A549 (cell line): ENCODE measurements around the gene SLC35A1. TPM values are rescaled to one million over a fixed set of nuclear protein-coding genes. Genes with fewer than 3 reads are reported as not detected.

Experiments
- ATAC-seq, 2 experiments: fragments of 200-7000 bp in 1 of 2; fragments of >200 bp in 1 of 2; cut with Nextera tagmentation in 1 of 2; cut with Tn5 transposase in 1 of 2; 3 replicates each; pipeline versions ENCODE4 v1.8.0 to v1.9.1; 2018 to 2020; ENCODE audit warnings: mild to moderate bottlenecking in 1 of 2, moderate library complexity in 1 of 2
- CTCF ChIA-PET: fragments of 300-600 bp; sonication (Branson Sonifier 250); formaldehyde crosslinking; extraction: SDS; loops from one replicate; lab custom pipeline; 2021; ENCODE audit warnings: antibody characterized with exemption, inconsistent platforms; lab: Yijun Ruan, JAX
- POLR2A ChIA-PET: fragments of 350-600 bp; formaldehyde crosslinking; extraction: SDS; loops from one replicate; lab custom pipeline; 2021; ENCODE audit warnings: antibody characterized with exemption, inconsistent platforms; lab: Yijun Ruan, JAX
- DNase-seq, 2 experiments: peaks; one replicate each; pipeline versions ENCODE4 v3.0.0 to v3.0.0-alpha.2; 2011 to 2016; ENCODE audit warnings: low read depth in 1 of 2, low spot score in 1 of 2
- FAIRE-seq: peaks from 2 replicates; lab custom pipeline; 2011; peaks lifted over from hg19 to GRCh38; lab: Jason Lieb, UNC
- H3K27ac ChIP-seq, 2 experiments: fragments of >200 bp; sonication (Bioruptor Twin); formaldehyde crosslinking; 3 replicates each; pipeline ENCODE4 v1.5.1; 2016 to 2017
- H3K4me1 ChIP-seq: fragments of >200 bp; sonication (Bioruptor Twin); formaldehyde crosslinking; 3 replicates; pipeline ENCODE4 v1.6.1; 2016
- H3K4me2 ChIP-seq: fragments of >200 bp; sonication (Bioruptor Twin); formaldehyde crosslinking; 3 replicates; pipeline ENCODE4 v1.6.1; 2016
- H3K4me3 ChIP-seq: fragments of >200 bp; sonication (Bioruptor Twin); formaldehyde crosslinking; 3 replicates; pipeline ENCODE4 v1.5.1; 2016
- H3K9me3 ChIP-seq: fragments of >200 bp; sonication (Bioruptor Twin); formaldehyde crosslinking; 3 replicates; pipeline ENCODE4 v1.6.1; 2016
- CBX2 ChIP-seq: fragments of 200-600 bp; sonication (generic); IDR thresholded peaks from 2 replicates; pipeline ENCODE4 v1.6.1; 2016; ENCODE audit warnings: low read depth, mild to moderate bottlenecking, borderline replicate concordance
- CHD4 ChIP-seq: fragments of 200-600 bp; sonication (generic); IDR thresholded peaks from 2 replicates; pipeline ENCODE4 v1.6.1; 2016; ENCODE audit warnings: antibody characterized with exemption, mild to moderate bottlenecking, borderline replicate concordance
- E2F6 ChIP-seq: IDR thresholded peaks from 2 replicates; pipeline ENCODE4 v1.6.1; 2012; ENCODE audit warnings: low read depth, borderline replicate concordance
- FOSL2 ChIP-seq, 2 experiments: fragments of 450-650 bp in 1 of 2; fragments of >200 bp in 1 of 2; sonication (Bioruptor Twin) in 1 of 2; formaldehyde crosslinking; IDR thresholded peaks; 2 replicates each; pipeline versions ENCODE4 v1.5.0 to v1.6.1; 2016 to 2020; ENCODE audit warnings: mild to moderate bottlenecking in 1 of 2, moderate library complexity in 1 of 2
- FOXS1 ChIP-seq: fragments of 250-450 bp; sonication (Bioruptor Pico); IDR thresholded peaks from 2 replicates; pipeline ENCODE4 v1.5.0; 2020; ENCODE audit warnings: mild to moderate bottlenecking, moderate library complexity
- GATA3 ChIP-seq: IDR thresholded peaks from 2 replicates; pipeline ENCODE4 v1.6.1; 2012; ENCODE audit warnings: borderline replicate concordance
- HOXB13 ChIP-seq: fragments of 250-450 bp; sonication (Bioruptor Pico); IDR thresholded peaks from 2 replicates; pipeline ENCODE4 v1.5.0; 2020; ENCODE audit warnings: low read depth, mild to moderate bottlenecking, moderate library complexity
- JUN ChIP-seq, 2 experiments: fragments of >200 bp; sonication (Bioruptor Twin); formaldehyde crosslinking; IDR thresholded peaks; 2 replicates in 1 of 2; 3 replicates in 1 of 2; pipeline ENCODE4 v1.6.1; 2016 to 2017
- JUNB ChIP-seq: fragments of >200 bp; sonication (Bioruptor Twin); formaldehyde crosslinking; IDR thresholded peaks from 2 replicates; pipeline ENCODE4 v1.6.1; 2016
- MYC ChIP-seq: IDR thresholded peaks from 2 replicates; pipeline ENCODE4 v1.6.1; 2012; ENCODE audit warnings: mild to moderate bottlenecking, inconsistent platforms, low read length, improper control_type of control experiment, borderline replicate concordance
- NPAS2 ChIP-seq: fragments of 250-450 bp; sonication (Bioruptor Pico); IDR thresholded peaks from 2 replicates; pipeline ENCODE4 v1.8.0; 2022; ENCODE audit warnings: mild to moderate bottlenecking, moderate library complexity, borderline replicate concordance
- PHF8 ChIP-seq: fragments of 200-600 bp; sonication (generic); IDR thresholded peaks from 2 replicates; pipeline ENCODE4 v1.6.1; 2016; ENCODE audit warnings: low read depth, mild to moderate bottlenecking, antibody characterized with exemption, moderate library complexity, borderline replicate concordance
- RARB ChIP-seq: fragments of 250-450 bp; sonication (Bioruptor Pico); IDR thresholded peaks from 2 replicates; pipeline ENCODE4 v1.8.0; 2021; ENCODE audit warnings: mild to moderate bottlenecking, moderate library complexity
- RCOR1 ChIP-seq: fragments of 150-350 bp; IDR thresholded peaks from 2 replicates; pipeline ENCODE4 v1.6.1; 2014; ENCODE audit warnings: antibody characterized with exemption, low read length, low read depth
- REST ChIP-seq: fragments of 200-600 bp; sonication (generic); IDR thresholded peaks from 2 replicates; pipeline ENCODE4 v1.6.1; 2016; ENCODE audit warnings: antibody characterized with exemption, mild to moderate bottlenecking, moderate library complexity
- RFX5 ChIP-seq: fragments of 450-650 bp; IDR thresholded peaks from 2 replicates; pipeline ENCODE4 v1.7.1; 2014; ENCODE audit warnings: antibody characterized with exemption, mild to moderate bottlenecking, moderate library complexity
- SREBF2 ChIP-seq: fragments of 450-650 bp; IDR thresholded peaks from 2 replicates; pipeline ENCODE4 v1.6.1; 2014; ENCODE audit warnings: mild to moderate bottlenecking, moderate library complexity
- ZFP36 ChIP-seq: fragments of 450-650 bp; IDR thresholded peaks from 2 replicates; pipeline ENCODE4 v1.6.1; 2014; ENCODE audit warnings: borderline replicate concordance; ENCODE audit not compliant: partially characterized antibody
- WGBS: methylation state at CpG from one replicate; pipeline ENCODE4 v1.1.6; 2017; ENCODE audit errors: missing lambda C conversion rate; 5-methylcytosine and 5-hydroxymethylcytosine counted together
- polyA plus RNA-seq, 4 experiments: library from polyadenylated mRNA; depleted of rRNA in 3 of 4; stranded (reverse); fragments of >200 nt; fragmentation: RNase III in 1 of 4; extraction: RNeasy Plus Mini Kit Qiagen cat#74134 plus additional on column Dnase treatment in 1 of 4; gene quantifications; 2 replicates in 3 of 4; 3 replicates in 1 of 4; pipeline ENCODE4 v1.2.3, GENCODE V29; 2011 to 2017
- TF ChIP-seq, protein P1 (sequence below): fragments of 150-350 bp; IDR thresholded peaks from 2 replicates; pipeline ENCODE4 v1.6.1; 2014; ENCODE audit warnings: low read depth, mild to moderate bottlenecking, low read length
- TF ChIP-seq, protein P2 (sequence below): fragments of >200 bp; sonication (Bioruptor Twin); formaldehyde crosslinking; IDR thresholded peaks from 2 replicates; pipeline ENCODE4 v1.6.1; 2016

The SLC35A1 gene
- polyA plus RNA-seq, 2 of the 4 experiments (the other 2 are of a cell fraction), result 13.5 to 23.7 TPM

DNA sequence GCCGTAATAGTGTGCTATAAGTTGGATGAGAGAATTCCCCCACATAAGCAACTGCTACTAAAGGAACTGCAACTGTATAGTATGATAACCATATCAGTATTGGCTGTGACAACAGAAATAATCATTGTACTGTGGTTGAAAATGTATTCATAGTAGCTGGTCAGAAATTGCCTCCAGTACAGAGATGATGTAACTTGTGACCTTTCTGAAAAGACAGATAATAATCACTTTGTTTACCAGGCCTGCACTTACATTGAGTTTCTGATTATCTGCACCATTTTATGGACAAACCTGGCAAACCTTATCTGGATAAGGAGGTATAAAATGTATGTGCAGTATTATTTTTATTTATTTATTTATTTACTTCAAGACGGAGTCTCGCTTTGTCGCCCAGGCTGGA is 46.0 kb upstream of the SLC35A1 start:
- H3K27ac ChIP-seq, result no peak overlapping the region
- FAIRE-seq (no peak), DNase-seq (no peak), ATAC-seq (no peak)
- 70% methylated on average over 4 of the region's 4 CpGs for WGBS
- CTCF ChIA-PET, result no interaction called here
- no peaks in the 10 kb centered on the region for H3K4me1 ChIP-seq
- H3K4me3 ChIP-seq, result no peak overlapping the region
- TF ChIP-seq REST (no peak), CHD4 (no peak), RFX5 (no peak), SREBF2 (no peak), HOXB13 (no peak), NPAS2 (CRISPR knock-in tag) (no peak), JUNB (no peak), MYC (no peak), ZFP36 (no peak), GATA3 (no peak), JUN (IDR thresholded peaks at IDR 0.05) (no peak), RCOR1 (no peak), CBX2 (no peak), FOSL2 (IDR thresholded peaks at IDR 0.05) (no peak), FOSL2 (CRISPR knock-in tag; IDR thresholded peaks at IDR 0.05) (no peak), FOXS1 (CRISPR knock-in tag) (no peak)
- TF ChIP-seq, protein P1, sequence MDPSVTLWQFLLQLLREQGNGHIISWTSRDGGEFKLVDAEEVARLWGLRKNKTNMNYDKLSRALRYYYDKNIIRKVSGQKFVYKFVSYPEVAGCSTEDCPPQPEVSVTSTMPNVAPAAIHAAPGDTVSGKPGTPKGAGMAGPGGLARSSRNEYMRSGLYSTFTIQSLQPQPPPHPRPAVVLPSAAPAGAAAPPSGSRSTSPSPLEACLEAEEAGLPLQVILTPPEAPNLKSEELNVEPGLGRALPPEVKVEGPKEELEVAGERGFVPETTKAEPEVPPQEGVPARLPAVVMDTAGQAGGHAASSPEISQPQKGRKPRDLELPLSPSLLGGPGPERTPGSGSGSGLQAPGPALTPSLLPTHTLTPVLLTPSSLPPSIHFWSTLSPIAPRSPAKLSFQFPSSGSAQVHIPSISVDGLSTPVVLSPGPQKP, result no peak
- POLR2A ChIA-PET, result no interaction called here
- no peaks in the 10 kb centered on the region for H3K9me3 ChIP-seq
- no peak overlapping the region for H3K4me2 ChIP-seq

- Histone ChIP-seq H3K4me2 (no peak overlapping the region), H3K4me1 (no peaks in the 10 kb centered on the region), H3K9me3 (no peaks in the 10 kb centered on the region), H3K4me3 (no peak overlapping the region), H3K27ac (no peak overlapping the region)
- no peak for TF ChIP-seq PHF8
- TF ChIP-seq, protein P2, sequence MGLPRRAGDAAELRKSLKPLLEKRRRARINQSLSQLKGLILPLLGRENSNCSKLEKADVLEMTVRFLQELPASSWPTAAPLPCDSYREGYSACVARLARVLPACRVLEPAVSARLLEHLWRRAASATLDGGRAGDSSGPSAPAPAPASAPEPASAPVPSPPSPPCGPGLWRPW, result no peak
- TF ChIP-seq E2F6, result no peak
- no peak for TF ChIP-seq GATA3
- TF ChIP-seq REST, result no peak
- no peak for TF ChIP-seq NPAS2 (CRISPR knock-in tag)
- TF ChIP-seq RARB (CRISPR knock-in tag), result no peak
- FAIRE-seq (no peak), DNase-seq (no peak), ATAC-seq (no peak)
- ChIA-PET POLR2A (no interaction called here), CTCF (no interaction called here)
- 62% methylated on average over 3 of the region's 3 CpGs for WGBS
Observed at GRCh38 chr6:87430499-87430898, 42.3 kb upstream of the SLC35A1 start.
